ENCODE measurements around the gene PYDC1. TPM values are rescaled to one million over a fixed set of nuclear protein-coding genes. Genes with fewer than 3 reads are reported as not detected.

The PYDC1 gene
- total and polyA plus RNA-seq, 2 of the 8 experiments (the other 6 are each of a cell fraction or from before 2014, with no cell fraction given) = 3.5 to 11.1 TPM

- no peak overlapping the region for H3K27ac ChIP-seq (ENCODE audit: low read depth, low read length)
- whole genome bisulfite sequencing, 2 experiments (ENCODE audit: extremely low coverage in 1 of 2, insufficient coverage in 1 of 2, insufficient read length in 1 of 2, insufficient replicate concordance in 2 of 2, low coverage in 1 of 2, low lambda C conversion rate in 2 of 2, missing lambda C conversion rate in 1 of 2) = 93% methylated on average over 2 of the region's 2 CpGs; no CpG with 5 or more reads in 1 of the 2 experiments
- TF ChIP-seq ATF2 (IDR thresholded peaks at IDR 0.05; ENCODE audit: low read length) (no peak), POLR2AphosphoS5 (IDR thresholded peaks at IDR 0.05; ENCODE audit: low read depth, low read length) (peak; percentile 42)
- H2BK120ac ChIP-seq (replicated peaks; ENCODE audit: low read depth, low read length) = no peak overlapping the region
- ChIA-PET POLR2A (ENCODE audit: partially characterized antibody) (interaction anchor here (0.6 to 17.4 kb wide), 12 partner anchors 9 to 317 kb away, joined by 3 to 430 read pairs (median 6); partner anchors contain the start of genes FUS, KAT8, PYCARD and PYDC1), CTCF (ENCODE audit: partially characterized antibody) (interaction anchor here (1.6 kb wide), 1 partner anchor 23 kb away, joined by 4 read pairs; the partner anchor contains the start of gene PYDC1)
- no peaks in the 10 kb centered on the region for H3K23me2 ChIP-seq (ENCODE audit: low read depth, low read length)
- no peak overlapping the region for H4K91ac ChIP-seq (replicated peaks; ENCODE audit: insufficient read length, low read length)
- H2BK20ac ChIP-seq (ENCODE audit: low read length) = no peak overlapping the region
- peaks cover 5 to 36% of the 10 kb centered on the region in 2 experiments for H4K20me1 ChIP-seq (replicated peaks in 1 of 2; ENCODE audit: control insufficient read depth in 1 of 2, insufficient read depth in 2 of 2, low read length in 2 of 2)
- H3K23ac ChIP-seq (ENCODE audit: insufficient read length) = no peak overlapping the region
- no peaks in the 10 kb centered on the region for H3K9me3 ChIP-seq (ENCODE audit: insufficient read depth in 2 of 2, low read depth in 1 of 2, low read length in 1 of 2)
- peaks cover 50 to 77% (median 75%) of the 10 kb centered on the region in 4 experiments for H3K36me3 ChIP-seq (ENCODE audit: control insufficient read depth in 2 of 4, insufficient read depth in 4 of 4, low read length in 3 of 4)
- H4K8ac ChIP-seq (ENCODE audit: extremely low read depth, insufficient read depth, low read length) = no peak overlapping the region
- H3K9ac ChIP-seq (replicated peaks in 1 of 4; ENCODE audit: extremely low read depth in 1 of 4, low read depth in 3 of 4, low read length in 3 of 4) = no peak overlapping the region
- H2BK12ac ChIP-seq (ENCODE audit: low read depth, low read length) = no peak overlapping the region
- no peak overlapping the region for H3K4ac ChIP-seq (replicated peaks; ENCODE audit: insufficient read length, low read depth, low read length)
- FAIRE-seq = no peak
- H3K56ac ChIP-seq (replicated peaks; ENCODE audit: insufficient read length, low read depth, low read length) = no peak overlapping the region
- no peak overlapping the region for H2BK5ac ChIP-seq (ENCODE audit: low read depth, low read length)
- no peaks in the 10 kb centered on the region for H3K4me1 ChIP-seq (replicated peaks in 1 of 4; ENCODE audit: control insufficient read depth in 3 of 4, insufficient read depth in 4 of 4, low read length in 3 of 4)
- no peak for DNase-seq (ENCODE audit: low read depth in 1 of 2, low spot score in 2 of 2)
- H3K79me2 ChIP-seq (ENCODE audit: control insufficient read depth in 1 of 2, insufficient read depth in 2 of 2, low read length in 2 of 2) = peaks cover 0 to 22% of the 10 kb centered on the region in 2 experiments; a peak in 2 of 4 replicates
- no peak overlapping the region for H3K18ac ChIP-seq (ENCODE audit: extremely low read depth, low read length)
- no peak overlapping the region for H3K14ac ChIP-seq (ENCODE audit: insufficient read length)
- peaks cover 7% of the 10 kb centered on the region for H3K79me1 ChIP-seq (ENCODE audit: low read depth, low read length)
- no peak overlapping the region for H2AFZ ChIP-seq (ENCODE audit: low read length)
- no peak overlapping the region for H3K4me2 ChIP-seq (ENCODE audit: insufficient read depth in 1 of 2, low read depth in 2 of 2, low read length in 2 of 2)
- H2BK15ac ChIP-seq (ENCODE audit: low read length) = no peak overlapping the region
- H3K4me3 ChIP-seq (ENCODE audit: extremely low read depth in 1 of 4, insufficient read depth in 2 of 4, low read depth in 3 of 4, low read length in 4 of 4) = no peak overlapping the region
- H3K27me3 ChIP-seq (replicated peaks in 1 of 4; ENCODE audit: control insufficient read depth in 3 of 4, extremely low read depth in 1 of 4, insufficient read depth in 3 of 4, low read length in 3 of 4) = no peaks in the 10 kb centered on the region
- no peak overlapping the region for H4K5ac ChIP-seq (ENCODE audit: insufficient read length, low read depth, low read length)
- H2AK5ac ChIP-seq (ENCODE audit: low read depth, low read length) = no peak overlapping the region
Measured at GRCh38 chr16:31193874-31194273, 23.1 kb downstream of the PYDC1 start.

Data from H1 (cell line).